Mammary epithelial cell (primary cell): ENCODE measurements around the gene IL12A.

Experiments
- EZH2 ChIP-seq: IDR thresholded peaks from 2 replicates; pipeline ENCODE4 v1.6.1; 2012; ENCODE audit warnings: low read length, inconsistent platforms, borderline replicate concordance
- TF ChIP-seq, protein P1 (sequence below), 2 donors: IDR thresholded peaks in 1 of 2; conservative IDR thresholded peaks in 1 of 2; 2 replicates each; pipeline ENCODE4 v1.5.1; 2011 to 2012; ENCODE audit warnings: inconsistent platforms in 2 of 2, low read length in 2 of 2, mild to moderate bottlenecking in 2 of 2, control low read depth in 1 of 2, low read depth in 1 of 2; ENCODE audit not compliant: insufficient read depth in 1 of 2; ENCODE audit errors: extremely low read depth in 1 of 2

GRCh38 chr3:159992589-159992988 lies 4.0 kb downstream of the IL12A start:
- TF ChIP-seq, protein P1, sequence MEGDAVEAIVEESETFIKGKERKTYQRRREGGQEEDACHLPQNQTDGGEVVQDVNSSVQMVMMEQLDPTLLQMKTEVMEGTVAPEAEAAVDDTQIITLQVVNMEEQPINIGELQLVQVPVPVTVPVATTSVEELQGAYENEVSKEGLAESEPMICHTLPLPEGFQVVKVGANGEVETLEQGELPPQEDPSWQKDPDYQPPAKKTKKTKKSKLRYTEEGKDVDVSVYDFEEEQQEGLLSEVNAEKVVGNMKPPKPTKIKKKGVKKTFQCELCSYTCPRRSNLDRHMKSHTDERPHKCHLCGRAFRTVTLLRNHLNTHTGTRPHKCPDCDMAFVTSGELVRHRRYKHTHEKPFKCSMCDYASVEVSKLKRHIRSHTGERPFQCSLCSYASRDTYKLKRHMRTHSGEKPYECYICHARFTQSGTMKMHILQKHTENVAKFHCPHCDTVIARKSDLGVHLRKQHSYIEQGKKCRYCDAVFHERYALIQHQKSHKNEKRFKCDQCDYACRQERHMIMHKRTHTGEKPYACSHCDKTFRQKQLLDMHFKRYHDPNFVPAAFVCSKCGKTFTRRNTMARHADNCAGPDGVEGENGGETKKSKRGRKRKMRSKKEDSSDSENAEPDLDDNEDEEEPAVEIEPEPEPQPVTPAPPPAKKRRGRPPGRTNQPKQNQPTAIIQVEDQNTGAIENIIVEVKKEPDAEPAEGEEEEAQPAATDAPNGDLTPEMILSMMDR (conservative IDR thresholded peaks at IDR 0.05 in 1 of 2, IDR thresholded peaks at IDR 0.05 in 1 of 2; ENCODE audit: extremely low read depth in 1 of 2, insufficient read depth in 1 of 2, low read depth in 1 of 2, low read length in 2 of 2): no peak
- TF ChIP-seq EZH2: no peak
